ENCODE data around the gene PTGES3L. TPM values are rescaled to one million over a fixed set of nuclear protein-coding genes. Genes with fewer than 3 reads are reported as not detected.

The PTGES3L gene
- total RNA-seq, 1 donor, result under 0.01 TPM

DNA sequence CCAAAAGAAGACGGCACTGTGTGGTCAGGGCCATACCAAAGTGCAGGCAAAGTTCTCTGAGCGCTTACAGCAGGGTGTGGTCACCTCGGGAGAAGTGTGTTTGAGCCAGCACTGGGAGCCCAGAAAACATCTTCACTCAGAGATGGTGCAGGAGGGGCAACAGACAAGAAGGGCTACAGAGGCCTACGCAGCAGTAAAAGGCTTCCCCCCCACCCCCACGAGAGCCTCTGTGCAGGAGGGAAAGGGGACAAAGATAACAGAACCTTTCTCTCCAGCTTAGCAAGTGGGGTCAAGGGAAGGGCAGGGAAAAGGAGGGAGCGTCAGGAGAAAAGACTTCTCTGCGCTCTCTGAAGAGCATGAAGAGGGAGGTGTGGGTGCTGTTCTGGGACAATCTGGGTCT is 39.5 kb upstream of the PTGES3L start:
- no peaks in the 10 kb centered on the region for H3K27me3 ChIP-seq (ENCODE audit: insufficient read depth, low read length)
- no peak overlapping the region for H3K4me3 ChIP-seq (ENCODE audit: insufficient read depth, low read length)
- H3K36me3 ChIP-seq (ENCODE audit: insufficient read depth, low read length), result peaks cover 31% of the 10 kb centered on the region
- no peaks in the 10 kb centered on the region for H3K9me3 ChIP-seq (ENCODE audit: low read depth, low read length)
- peak; percentile 81 for DNase-seq (ENCODE audit: insufficient read length, low spot score, missing footprints)
- peak overlapping the region; percentile 41 for H3K4me2 ChIP-seq (ENCODE audit: insufficient read depth, low read length)
- peaks cover 65% of the 10 kb centered on the region for H3K79me2 ChIP-seq (ENCODE audit: insufficient read depth, low read length)
- peaks cover 27% of the 10 kb centered on the region for H3K4me1 ChIP-seq (ENCODE audit: insufficient read depth, low read length)
- no peak overlapping the region for H3K27ac ChIP-seq (ENCODE audit: low read depth, low read length)
- peaks cover 26% of the 10 kb centered on the region for H4K20me1 ChIP-seq (ENCODE audit: insufficient read depth, low read length)
- H2AFZ ChIP-seq (ENCODE audit: low read length), result no peak overlapping the region
- TF ChIP-seq, protein P1, sequence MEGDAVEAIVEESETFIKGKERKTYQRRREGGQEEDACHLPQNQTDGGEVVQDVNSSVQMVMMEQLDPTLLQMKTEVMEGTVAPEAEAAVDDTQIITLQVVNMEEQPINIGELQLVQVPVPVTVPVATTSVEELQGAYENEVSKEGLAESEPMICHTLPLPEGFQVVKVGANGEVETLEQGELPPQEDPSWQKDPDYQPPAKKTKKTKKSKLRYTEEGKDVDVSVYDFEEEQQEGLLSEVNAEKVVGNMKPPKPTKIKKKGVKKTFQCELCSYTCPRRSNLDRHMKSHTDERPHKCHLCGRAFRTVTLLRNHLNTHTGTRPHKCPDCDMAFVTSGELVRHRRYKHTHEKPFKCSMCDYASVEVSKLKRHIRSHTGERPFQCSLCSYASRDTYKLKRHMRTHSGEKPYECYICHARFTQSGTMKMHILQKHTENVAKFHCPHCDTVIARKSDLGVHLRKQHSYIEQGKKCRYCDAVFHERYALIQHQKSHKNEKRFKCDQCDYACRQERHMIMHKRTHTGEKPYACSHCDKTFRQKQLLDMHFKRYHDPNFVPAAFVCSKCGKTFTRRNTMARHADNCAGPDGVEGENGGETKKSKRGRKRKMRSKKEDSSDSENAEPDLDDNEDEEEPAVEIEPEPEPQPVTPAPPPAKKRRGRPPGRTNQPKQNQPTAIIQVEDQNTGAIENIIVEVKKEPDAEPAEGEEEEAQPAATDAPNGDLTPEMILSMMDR (IDR thresholded peaks at IDR 0.05; ENCODE audit: extremely low read depth, low read depth, low read length), result no peak

DNA sequence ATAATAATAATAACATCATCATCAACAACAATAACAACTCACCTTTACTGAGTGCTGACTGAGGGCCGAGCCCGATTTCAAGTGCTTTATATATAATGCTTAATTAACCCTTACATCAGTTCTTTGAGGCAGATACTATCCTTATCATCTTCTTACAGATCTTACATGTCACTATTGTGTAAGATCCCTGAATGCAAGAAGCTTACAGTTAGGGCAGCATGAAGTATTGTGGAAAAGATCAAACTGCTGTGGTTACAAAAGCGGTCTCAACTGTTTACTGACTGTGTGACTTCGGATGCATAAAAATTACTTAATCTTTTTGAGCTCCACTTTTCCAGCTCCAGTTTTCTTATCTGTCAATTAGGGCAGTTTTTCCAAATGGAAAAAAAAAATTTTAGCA is 39.1 kb upstream of the PTGES3L start:
- TF ChIP-seq, protein P1 (IDR thresholded peaks at IDR 0.05; ENCODE audit: extremely low read depth, low read depth, low read length), result no peak
- Histone ChIP-seq H3K27me3 (ENCODE audit: insufficient read depth, low read length) (no peaks in the 10 kb centered on the region), H4K20me1 (ENCODE audit: insufficient read depth, low read length) (peaks cover 26% of the 10 kb centered on the region), H3K27ac (ENCODE audit: low read depth, low read length) (no peak overlapping the region), H3K36me3 (ENCODE audit: insufficient read depth, low read length) (peaks cover 34% of the 10 kb centered on the region), H3K9me3 (ENCODE audit: low read depth, low read length) (no peaks in the 10 kb centered on the region), H3K4me2 (ENCODE audit: insufficient read depth, low read length) (peak overlapping the region; percentile 41), H2AFZ (ENCODE audit: low read length) (no peak overlapping the region), H3K79me2 (ENCODE audit: insufficient read depth, low read length) (peaks cover 65% of the 10 kb centered on the region), H3K4me3 (ENCODE audit: insufficient read depth, low read length) (no peak overlapping the region), H3K4me1 (ENCODE audit: insufficient read depth, low read length) (peaks cover 27% of the 10 kb centered on the region)
- peak; percentile 71 for DNase-seq (ENCODE audit: insufficient read length, low spot score, missing footprints)

DNA sequence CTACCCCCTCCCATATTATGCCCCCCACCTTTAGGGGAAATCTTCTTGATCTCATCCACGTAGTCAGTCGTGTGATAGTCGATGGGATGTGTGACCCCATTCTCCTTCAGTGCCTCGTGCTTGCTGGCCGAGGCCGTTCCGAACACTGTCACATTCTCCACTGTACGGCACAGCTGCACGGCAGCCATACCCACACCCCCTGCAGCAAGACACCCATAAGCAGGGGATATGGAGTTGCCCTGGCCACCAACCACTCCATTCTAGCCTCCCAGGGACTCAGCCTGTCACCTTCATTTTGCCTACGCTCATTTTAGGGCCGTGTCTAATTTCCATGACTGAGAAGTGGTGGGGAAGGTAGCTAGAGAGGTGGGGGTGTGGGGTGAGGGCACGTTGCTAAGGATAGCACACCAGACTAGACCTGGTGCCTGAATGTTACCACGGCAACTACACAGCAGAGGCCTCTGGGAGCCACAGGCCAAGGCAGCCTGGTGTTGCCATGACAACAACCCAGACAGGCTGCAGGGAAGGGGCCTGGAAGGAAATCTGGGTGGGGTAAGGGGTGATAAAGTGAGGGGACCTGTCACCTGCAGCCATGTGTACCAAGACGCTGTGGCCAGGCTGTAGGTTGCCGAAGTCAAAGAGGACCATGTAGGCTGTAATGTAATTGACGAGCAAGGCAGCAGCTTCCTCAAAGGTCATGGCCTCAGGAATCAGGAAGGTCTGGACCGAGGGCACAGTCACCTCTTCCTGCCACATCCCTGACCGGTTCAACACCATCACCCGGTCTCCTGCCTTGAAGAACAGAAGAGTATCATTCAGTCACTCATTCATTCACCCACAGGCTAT is 38.4 kb upstream of the PTGES3L start:
- peaks cover 26% of the 10 kb centered on the region for H4K20me1 ChIP-seq (ENCODE audit: insufficient read depth, low read length)
- H3K36me3 ChIP-seq (ENCODE audit: insufficient read depth, low read length), result peaks cover 40% of the 10 kb centered on the region
- no peak overlapping the region for H2AFZ ChIP-seq (ENCODE audit: low read length)
- TF ChIP-seq, protein P1 (IDR thresholded peaks at IDR 0.05; ENCODE audit: extremely low read depth, low read depth, low read length), result no peak
- H3K79me2 ChIP-seq (ENCODE audit: insufficient read depth, low read length), result peaks cover 65% of the 10 kb centered on the region
- H3K4me1 ChIP-seq (ENCODE audit: insufficient read depth, low read length), result peaks cover 27% of the 10 kb centered on the region
- H3K4me3 ChIP-seq (ENCODE audit: insufficient read depth, low read length), result no peak overlapping the region
- no peaks in the 10 kb centered on the region for H3K27me3 ChIP-seq (ENCODE audit: insufficient read depth, low read length)
- H3K4me2 ChIP-seq (ENCODE audit: insufficient read depth, low read length), result no peak overlapping the region
- peak; percentile 76 for DNase-seq (ENCODE audit: insufficient read length, low spot score, missing footprints)
- no peak overlapping the region for H3K27ac ChIP-seq (ENCODE audit: low read depth, low read length)
- no peaks in the 10 kb centered on the region for H3K9me3 ChIP-seq (ENCODE audit: low read depth, low read length)

DNA sequence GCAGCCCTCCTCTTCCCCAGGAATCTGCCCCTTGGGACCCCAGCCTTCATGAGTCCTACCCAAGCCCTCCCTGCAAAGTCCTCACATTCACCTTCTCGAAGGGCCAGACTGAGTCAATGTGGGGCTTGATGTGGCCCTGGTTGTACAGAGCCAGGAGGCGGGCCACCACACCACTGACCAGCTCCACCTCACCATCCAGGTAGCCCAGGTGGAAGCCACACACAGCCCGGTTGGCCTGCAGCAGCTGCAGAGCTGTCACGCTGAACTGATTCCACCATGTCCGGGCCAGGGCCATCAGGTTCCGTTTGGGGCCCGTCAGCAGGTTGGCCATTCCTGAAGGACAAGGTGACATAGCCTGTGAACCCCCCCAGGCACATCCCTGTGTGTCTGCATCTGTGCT is 36.3 kb upstream of the PTGES3L start:
- Histone ChIP-seq H3K79me2 (ENCODE audit: insufficient read depth, low read length) (peaks cover 53% of the 10 kb centered on the region), H3K36me3 (ENCODE audit: insufficient read depth, low read length) (peaks cover 46% of the 10 kb centered on the region), H3K27ac (ENCODE audit: low read depth, low read length) (no peak overlapping the region), H3K9me3 (ENCODE audit: low read depth, low read length) (no peaks in the 10 kb centered on the region), H3K4me1 (ENCODE audit: insufficient read depth, low read length) (peaks cover 27% of the 10 kb centered on the region), H2AFZ (ENCODE audit: low read length) (no peak overlapping the region), H4K20me1 (ENCODE audit: insufficient read depth, low read length) (peaks cover 26% of the 10 kb centered on the region), H3K4me3 (ENCODE audit: insufficient read depth, low read length) (no peak overlapping the region), H3K27me3 (ENCODE audit: insufficient read depth, low read length) (no peaks in the 10 kb centered on the region), H3K4me2 (ENCODE audit: insufficient read depth, low read length) (no peak overlapping the region)
- DNase-seq (ENCODE audit: insufficient read length, low spot score, missing footprints), result peak; percentile 14
- TF ChIP-seq, protein P1 (IDR thresholded peaks at IDR 0.05; ENCODE audit: extremely low read depth, low read depth, low read length), result no peak
